ENCODE measurements around the gene RTP4.

RTP4 gene

DNA sequence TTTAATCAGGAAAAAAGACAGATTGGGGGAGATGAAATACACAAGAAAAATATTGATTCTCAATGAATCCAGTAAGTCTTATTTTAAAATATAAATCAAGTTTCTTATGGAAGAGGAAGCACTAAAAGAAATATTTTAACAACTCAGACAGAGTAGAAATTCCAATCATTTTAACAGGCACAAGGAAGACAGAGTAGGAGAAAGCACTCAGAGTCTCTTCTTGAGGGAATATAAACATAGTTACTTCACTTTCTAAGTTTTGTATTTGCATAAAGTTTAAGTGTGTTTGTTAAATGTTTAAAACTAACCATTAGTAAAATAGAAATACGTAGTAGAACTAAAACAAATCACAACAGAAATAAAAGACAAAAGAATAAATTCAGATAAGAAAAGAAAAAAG, 24.5 kb upstream of the RTP4 start:
- no peak for DNase-seq (ENCODE audit: low read depth)
- no peak overlapping the region for H3K4me3 ChIP-seq (replicated peaks; ENCODE audit: low read depth, low read length)
- TF ChIP-seq, protein P1, sequence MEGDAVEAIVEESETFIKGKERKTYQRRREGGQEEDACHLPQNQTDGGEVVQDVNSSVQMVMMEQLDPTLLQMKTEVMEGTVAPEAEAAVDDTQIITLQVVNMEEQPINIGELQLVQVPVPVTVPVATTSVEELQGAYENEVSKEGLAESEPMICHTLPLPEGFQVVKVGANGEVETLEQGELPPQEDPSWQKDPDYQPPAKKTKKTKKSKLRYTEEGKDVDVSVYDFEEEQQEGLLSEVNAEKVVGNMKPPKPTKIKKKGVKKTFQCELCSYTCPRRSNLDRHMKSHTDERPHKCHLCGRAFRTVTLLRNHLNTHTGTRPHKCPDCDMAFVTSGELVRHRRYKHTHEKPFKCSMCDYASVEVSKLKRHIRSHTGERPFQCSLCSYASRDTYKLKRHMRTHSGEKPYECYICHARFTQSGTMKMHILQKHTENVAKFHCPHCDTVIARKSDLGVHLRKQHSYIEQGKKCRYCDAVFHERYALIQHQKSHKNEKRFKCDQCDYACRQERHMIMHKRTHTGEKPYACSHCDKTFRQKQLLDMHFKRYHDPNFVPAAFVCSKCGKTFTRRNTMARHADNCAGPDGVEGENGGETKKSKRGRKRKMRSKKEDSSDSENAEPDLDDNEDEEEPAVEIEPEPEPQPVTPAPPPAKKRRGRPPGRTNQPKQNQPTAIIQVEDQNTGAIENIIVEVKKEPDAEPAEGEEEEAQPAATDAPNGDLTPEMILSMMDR (IDR thresholded peaks at IDR 0.05; ENCODE audit: low read length, missing control alignments): no peak

DNA sequence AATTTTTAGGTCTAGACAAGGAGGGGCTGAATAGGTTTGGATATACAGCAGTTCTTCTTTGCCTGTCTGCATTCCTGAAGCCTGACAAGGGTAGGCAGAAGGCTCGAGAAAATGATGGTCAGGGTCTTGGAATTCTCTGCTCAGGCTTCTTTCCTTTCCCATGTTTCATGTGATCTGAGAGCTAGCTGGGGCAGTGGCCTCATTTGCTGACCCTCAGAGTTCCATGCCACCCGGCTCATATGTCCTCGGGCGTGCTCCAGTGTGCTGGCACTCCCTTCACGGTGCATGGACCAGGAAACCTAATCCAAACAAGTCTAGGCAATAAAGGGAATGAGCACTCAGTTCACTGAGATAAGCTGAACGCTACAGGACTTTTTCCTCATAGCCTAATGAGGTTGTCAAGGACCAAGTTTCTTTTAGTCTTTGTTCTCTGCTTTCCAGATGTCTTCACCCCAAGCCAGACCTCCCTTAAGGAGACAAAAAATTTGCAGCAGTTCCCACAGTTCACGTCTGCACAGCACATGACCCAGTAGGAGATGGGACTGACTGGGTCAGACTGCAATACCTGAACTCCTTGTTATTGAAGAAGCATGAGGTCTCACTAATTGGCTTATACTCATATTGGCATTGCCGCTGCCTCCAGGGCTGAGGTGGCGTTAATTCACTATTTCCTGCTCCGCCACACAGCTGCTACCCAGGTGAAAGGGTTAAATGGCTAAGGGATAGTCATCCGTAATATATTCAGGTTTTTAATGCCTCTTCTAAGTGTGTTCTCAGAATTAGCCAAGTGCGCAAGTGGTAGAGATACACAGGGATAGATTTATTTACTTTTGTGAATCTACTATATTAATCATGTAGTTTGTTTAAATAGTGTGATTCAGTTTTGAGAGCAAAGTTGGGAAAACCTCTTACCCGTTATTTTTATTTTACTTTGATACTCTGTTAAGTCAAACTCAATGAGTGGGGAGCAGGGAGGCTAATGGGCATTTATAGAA, 15.3 kb upstream of the RTP4 start:
- DNase-seq (ENCODE audit: low read depth): no peak
- TF ChIP-seq, protein P1 (IDR thresholded peaks at IDR 0.05; ENCODE audit: low read length, missing control alignments): no peak
- no peak overlapping the region for H3K4me3 ChIP-seq (replicated peaks; ENCODE audit: low read depth, low read length)

DNA sequence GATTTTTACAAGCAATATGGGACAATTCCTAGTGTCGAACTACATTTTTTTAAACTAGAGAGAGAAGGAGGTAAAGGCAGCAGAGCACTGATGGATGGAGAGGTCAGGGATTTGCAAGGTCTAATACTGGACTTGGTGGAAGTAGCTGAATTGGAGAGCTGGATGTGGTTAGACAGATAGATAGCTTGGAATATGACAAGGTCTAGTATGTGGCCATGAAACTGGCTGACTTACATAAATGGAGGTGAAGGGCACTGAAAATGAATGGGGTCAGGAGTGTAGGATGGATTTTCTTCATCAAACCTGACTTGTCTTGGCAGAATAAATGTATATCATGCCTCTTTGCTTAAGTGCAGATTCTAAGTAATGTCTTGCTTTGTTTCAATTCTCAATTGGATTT, 10.1 kb upstream of the RTP4 start:
- H3K4me3 ChIP-seq (replicated peaks; ENCODE audit: low read depth, low read length): no peak overlapping the region
- no peak for DNase-seq (ENCODE audit: low read depth)
- TF ChIP-seq, protein P1 (IDR thresholded peaks at IDR 0.05; ENCODE audit: low read length, missing control alignments): no peak

DNA sequence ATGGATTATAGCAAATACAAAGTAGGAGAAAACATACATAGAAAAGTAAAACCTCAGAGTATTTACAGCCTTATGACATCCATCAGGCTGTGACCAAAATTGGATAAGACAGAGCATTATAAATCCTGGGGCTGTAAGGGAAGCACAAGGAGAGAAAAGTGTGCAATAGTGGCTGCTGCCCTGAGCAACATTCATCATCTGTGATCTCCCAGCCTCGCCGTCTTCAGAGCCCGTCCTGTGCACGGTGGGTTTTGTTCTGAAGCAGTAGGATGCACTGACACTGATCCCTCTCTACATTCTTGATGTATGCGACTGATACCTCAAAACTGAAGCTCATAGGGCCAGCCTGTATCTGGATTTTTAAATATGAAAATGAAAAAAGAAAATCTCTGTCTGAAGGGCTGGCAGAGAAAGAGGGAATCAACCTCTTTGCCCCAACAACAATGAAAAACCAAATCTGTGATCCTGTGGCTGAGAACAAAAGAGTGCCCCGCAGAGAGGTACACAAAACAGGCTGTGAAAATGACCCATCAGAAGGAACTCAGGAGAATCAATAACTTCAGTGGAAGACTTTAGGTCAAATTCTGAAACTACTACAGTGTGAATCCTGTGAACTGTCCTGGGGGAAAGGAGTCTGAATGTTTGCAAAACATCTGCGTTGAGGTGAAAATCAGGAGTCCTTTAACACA, 8.2 kb upstream of the RTP4 start:
- no peak overlapping the region for H3K4me3 ChIP-seq (replicated peaks; ENCODE audit: low read depth, low read length)
- TF ChIP-seq, protein P1 (IDR thresholded peaks at IDR 0.05; ENCODE audit: low read length, missing control alignments): no peak
- no peak for DNase-seq (ENCODE audit: low read depth)

DNA sequence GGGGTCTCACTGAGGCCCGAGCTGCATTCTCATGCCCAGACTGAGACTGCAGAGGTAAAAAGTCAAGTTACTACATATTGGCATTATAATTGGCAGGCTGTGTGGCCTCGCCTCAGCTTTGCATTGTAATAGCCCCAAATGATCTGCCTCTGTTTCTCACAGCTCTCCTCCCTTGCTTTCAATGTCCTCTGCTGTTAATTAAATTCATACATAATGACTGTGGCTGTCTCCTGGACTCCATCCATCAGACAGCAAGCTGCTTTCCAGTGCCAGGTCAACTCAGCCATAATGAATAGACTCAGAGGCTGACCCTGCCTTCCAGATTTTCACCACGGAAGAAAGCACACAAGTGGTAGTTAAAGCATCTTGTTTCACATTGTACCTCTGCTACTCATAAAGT, 7.6 kb upstream of the RTP4 start:
- no peak for DNase-seq (ENCODE audit: low read depth)
- TF ChIP-seq, protein P1 (IDR thresholded peaks at IDR 0.05; ENCODE audit: low read length, missing control alignments): no peak
- no peak overlapping the region for H3K4me3 ChIP-seq (replicated peaks; ENCODE audit: low read depth, low read length)

DNA sequence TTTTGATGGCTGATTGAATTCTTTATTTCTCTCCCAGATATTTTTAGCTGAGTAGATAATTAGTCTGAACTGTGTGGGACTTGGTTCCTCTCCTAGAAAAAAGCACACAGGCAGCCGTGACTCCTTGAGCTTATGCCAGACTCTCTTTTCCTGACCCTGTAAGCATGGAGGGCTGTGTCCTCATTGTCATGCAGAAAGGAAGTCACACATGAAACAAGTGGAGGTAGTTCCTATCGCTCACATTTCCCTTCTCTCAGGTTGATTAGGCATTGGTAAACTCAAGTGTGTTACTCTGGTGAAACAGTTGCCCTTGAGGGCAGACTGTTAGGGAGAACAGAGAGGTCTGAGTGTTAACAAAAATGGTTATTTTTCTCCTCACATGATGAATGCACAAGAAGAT, 6.3 kb upstream of the RTP4 start:
- no peak for DNase-seq (ENCODE audit: low read depth)
- H3K4me3 ChIP-seq (replicated peaks; ENCODE audit: low read depth, low read length): no peak overlapping the region
- TF ChIP-seq, protein P1 (IDR thresholded peaks at IDR 0.05; ENCODE audit: low read length, missing control alignments): no peak

Data from fibroblast of pulmonary artery (primary cell).